ENCODE measurements around the gene BAG3. TPM values are rescaled to one million over a fixed set of nuclear protein-coding genes. Genes with fewer than 3 reads are reported as not detected.

BAG3 gene
- polyA plus RNA-seq, 1 donor from 2014 or later = 0.61 TPM

DNA sequence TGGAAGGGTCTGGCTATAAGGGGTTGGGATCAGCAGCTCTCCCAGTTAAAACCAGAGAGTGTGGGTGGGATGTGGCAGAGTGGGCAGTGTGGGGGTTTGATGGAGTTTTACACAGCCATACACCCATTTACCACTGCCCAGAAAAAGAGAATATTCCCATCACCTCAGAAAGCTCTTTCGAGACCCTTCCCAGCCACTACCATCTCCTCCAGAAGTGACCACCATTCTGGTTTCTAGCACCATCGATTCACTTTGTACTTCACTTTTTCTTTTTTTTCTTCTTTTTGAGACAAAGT, 15.5 kb downstream of the BAG3 start:
- H3K36me3 ChIP-seq (ENCODE audit: insufficient read depth, low read length) = no peaks in the 10 kb centered on the region
- H3K9me2 ChIP-seq (ENCODE audit: insufficient read depth, low read length) = no peaks in the 10 kb centered on the region
- TF ChIP-seq EZH2 (IDR thresholded peaks at IDR 0.05; ENCODE audit: borderline replicate concordance, insufficient read depth, low read length, poor library complexity, severe bottlenecking) (no peak), MXI1 (conservative IDR thresholded peaks at IDR 0.05; ENCODE audit: poor library complexity, severe bottlenecking) (no peak), EP300 (conservative IDR thresholded peaks at IDR 0.05; ENCODE audit: poor library complexity, severe bottlenecking) (no peak), POLR2AphosphoS5 (IDR thresholded peaks at IDR 0.05) (no peak), TAF1 (IDR thresholded peaks at IDR 0.05; ENCODE audit: low read depth) (no peak), SMC3 (conservative IDR thresholded peaks at IDR 0.05; ENCODE audit: poor library complexity) (no peak), RAD21 (conservative IDR thresholded peaks at IDR 0.05) (no peak)
- TF ChIP-seq, protein P1, sequence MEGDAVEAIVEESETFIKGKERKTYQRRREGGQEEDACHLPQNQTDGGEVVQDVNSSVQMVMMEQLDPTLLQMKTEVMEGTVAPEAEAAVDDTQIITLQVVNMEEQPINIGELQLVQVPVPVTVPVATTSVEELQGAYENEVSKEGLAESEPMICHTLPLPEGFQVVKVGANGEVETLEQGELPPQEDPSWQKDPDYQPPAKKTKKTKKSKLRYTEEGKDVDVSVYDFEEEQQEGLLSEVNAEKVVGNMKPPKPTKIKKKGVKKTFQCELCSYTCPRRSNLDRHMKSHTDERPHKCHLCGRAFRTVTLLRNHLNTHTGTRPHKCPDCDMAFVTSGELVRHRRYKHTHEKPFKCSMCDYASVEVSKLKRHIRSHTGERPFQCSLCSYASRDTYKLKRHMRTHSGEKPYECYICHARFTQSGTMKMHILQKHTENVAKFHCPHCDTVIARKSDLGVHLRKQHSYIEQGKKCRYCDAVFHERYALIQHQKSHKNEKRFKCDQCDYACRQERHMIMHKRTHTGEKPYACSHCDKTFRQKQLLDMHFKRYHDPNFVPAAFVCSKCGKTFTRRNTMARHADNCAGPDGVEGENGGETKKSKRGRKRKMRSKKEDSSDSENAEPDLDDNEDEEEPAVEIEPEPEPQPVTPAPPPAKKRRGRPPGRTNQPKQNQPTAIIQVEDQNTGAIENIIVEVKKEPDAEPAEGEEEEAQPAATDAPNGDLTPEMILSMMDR (IDR thresholded peaks at IDR 0.05; ENCODE audit: poor library complexity, severe bottlenecking) = no peak
- TF ChIP-seq, protein P2, sequence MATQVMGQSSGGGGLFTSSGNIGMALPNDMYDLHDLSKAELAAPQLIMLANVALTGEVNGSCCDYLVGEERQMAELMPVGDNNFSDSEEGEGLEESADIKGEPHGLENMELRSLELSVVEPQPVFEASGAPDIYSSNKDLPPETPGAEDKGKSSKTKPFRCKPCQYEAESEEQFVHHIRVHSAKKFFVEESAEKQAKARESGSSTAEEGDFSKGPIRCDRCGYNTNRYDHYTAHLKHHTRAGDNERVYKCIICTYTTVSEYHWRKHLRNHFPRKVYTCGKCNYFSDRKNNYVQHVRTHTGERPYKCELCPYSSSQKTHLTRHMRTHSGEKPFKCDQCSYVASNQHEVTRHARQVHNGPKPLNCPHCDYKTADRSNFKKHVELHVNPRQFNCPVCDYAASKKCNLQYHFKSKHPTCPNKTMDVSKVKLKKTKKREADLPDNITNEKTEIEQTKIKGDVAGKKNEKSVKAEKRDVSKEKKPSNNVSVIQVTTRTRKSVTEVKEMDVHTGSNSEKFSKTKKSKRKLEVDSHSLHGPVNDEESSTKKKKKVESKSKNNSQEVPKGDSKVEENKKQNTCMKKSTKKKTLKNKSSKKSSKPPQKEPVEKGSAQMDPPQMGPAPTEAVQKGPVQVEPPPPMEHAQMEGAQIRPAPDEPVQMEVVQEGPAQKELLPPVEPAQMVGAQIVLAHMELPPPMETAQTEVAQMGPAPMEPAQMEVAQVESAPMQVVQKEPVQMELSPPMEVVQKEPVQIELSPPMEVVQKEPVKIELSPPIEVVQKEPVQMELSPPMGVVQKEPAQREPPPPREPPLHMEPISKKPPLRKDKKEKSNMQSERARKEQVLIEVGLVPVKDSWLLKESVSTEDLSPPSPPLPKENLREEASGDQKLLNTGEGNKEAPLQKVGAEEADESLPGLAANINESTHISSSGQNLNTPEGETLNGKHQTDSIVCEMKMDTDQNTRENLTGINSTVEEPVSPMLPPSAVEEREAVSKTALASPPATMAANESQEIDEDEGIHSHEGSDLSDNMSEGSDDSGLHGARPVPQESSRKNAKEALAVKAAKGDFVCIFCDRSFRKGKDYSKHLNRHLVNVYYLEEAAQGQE (IDR thresholded peaks at IDR 0.05; ENCODE audit: borderline replicate concordance) = no peak
- no peaks in the 10 kb centered on the region for H3K27me3 ChIP-seq (ENCODE audit: insufficient read depth, low read depth, low read length)
- H3K79me2 ChIP-seq (replicated peaks; ENCODE audit: insufficient read depth, low read length) = no peaks in the 10 kb centered on the region
- H3K9ac ChIP-seq (ENCODE audit: low read length) = no peak overlapping the region
- no peak overlapping the region for H2AFZ ChIP-seq (ENCODE audit: low read depth, low read length)
- H3K27ac ChIP-seq (ENCODE audit: low read length) = no peak overlapping the region
- H3K9me3 ChIP-seq (ENCODE audit: low read length) = no peaks in the 10 kb centered on the region
- H4K20me1 ChIP-seq (ENCODE audit: insufficient read depth) = no peaks in the 10 kb centered on the region
- no peak overlapping the region for H3K4me2 ChIP-seq (ENCODE audit: low read length)
- no peak overlapping the region for H3K4me3 ChIP-seq (ENCODE audit: low read length)
- no peaks in the 10 kb centered on the region for H3F3A ChIP-seq (ENCODE audit: insufficient read depth, low read length, poor library complexity, severe bottlenecking)

DNA sequence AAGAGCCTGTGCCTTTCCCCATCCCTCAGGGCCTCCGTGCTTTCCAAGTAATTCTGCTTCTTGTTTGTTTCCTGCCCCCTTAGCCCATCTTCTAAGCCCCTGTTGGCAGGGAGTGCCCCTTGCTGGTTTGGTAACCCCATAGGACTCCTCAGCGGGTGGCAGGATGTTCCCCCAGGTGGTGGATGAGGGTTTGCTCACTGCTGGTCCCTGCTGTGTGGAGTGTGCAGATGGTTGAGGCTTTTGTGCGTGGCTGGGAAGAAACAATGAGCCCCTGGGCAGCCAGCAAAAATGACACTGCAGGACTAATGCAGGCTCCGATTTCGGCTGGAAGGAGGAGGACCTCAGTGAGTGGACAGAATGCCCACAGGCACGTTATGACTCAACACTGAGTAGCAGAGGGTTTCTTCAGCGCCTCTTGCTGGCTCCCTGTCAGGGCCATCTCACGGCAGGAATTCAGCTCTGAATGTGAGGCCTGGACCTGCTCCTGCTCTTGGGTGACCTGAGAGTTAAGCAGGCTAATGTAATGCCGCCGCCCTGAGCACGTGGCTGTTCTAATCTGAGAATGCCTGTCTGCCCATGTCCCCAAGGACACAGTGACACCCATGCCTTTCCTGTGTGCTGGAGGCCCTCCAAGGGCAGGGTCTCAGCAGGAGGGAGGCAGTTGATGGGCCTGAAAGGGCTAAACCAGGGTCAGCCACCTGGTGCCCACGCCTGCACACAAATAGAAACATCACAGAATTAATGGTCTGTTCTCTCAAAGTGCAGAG, 16.6 kb downstream of the BAG3 start:
- Histone ChIP-seq H4K20me1 (ENCODE audit: insufficient read depth) (no peaks in the 10 kb centered on the region), H3K79me2 (replicated peaks; ENCODE audit: insufficient read depth, low read length) (no peaks in the 10 kb centered on the region), H3K4me2 (ENCODE audit: low read length) (no peak overlapping the region)

More for the DNA sequence above, 16.6 kb downstream of the BAG3 start:
- H3K36me3 ChIP-seq (ENCODE audit: insufficient read depth, low read length) = no peaks in the 10 kb centered on the region
- TF ChIP-seq TAF1 (IDR thresholded peaks at IDR 0.05; ENCODE audit: low read depth) (no peak), POLR2AphosphoS5 (IDR thresholded peaks at IDR 0.05) (no peak), RAD21 (conservative IDR thresholded peaks at IDR 0.05) (no peak), EP300 (conservative IDR thresholded peaks at IDR 0.05; ENCODE audit: poor library complexity, severe bottlenecking) (no peak), MXI1 (conservative IDR thresholded peaks at IDR 0.05; ENCODE audit: poor library complexity, severe bottlenecking) (no peak)
- TF ChIP-seq, protein P1 (IDR thresholded peaks at IDR 0.05; ENCODE audit: poor library complexity, severe bottlenecking) = no peak
- no peaks in the 10 kb centered on the region for H3K9me3 ChIP-seq (ENCODE audit: low read length)
- no peak overlapping the region for H2AFZ ChIP-seq (ENCODE audit: low read depth, low read length)
- no peaks in the 10 kb centered on the region for H3K27me3 ChIP-seq (ENCODE audit: insufficient read depth, low read depth, low read length)
- no peaks in the 10 kb centered on the region for H3F3A ChIP-seq (ENCODE audit: insufficient read depth, low read length, poor library complexity, severe bottlenecking)
- H3K27ac ChIP-seq (ENCODE audit: low read length) = no peak overlapping the region
- H3K9me2 ChIP-seq (ENCODE audit: insufficient read depth, low read length) = no peaks in the 10 kb centered on the region
- H3K9ac ChIP-seq (ENCODE audit: low read length) = no peak overlapping the region
- H3K4me3 ChIP-seq (ENCODE audit: low read length) = no peak overlapping the region

Data from neural cell (in vitro differentiated cells).